Kidney (tissue), 14 donors: ENCODE results near the gene INPP5K. TPM values are rescaled to one million over a fixed set of nuclear protein-coding genes. Genes with fewer than 3 reads are reported as not detected.
A peak's percentile ranks its signal among the peaks of the same experiment; 100 is the strongest.

Experiments used
- DNase-seq, 5 donors: peaks; one replicate each; pipeline ENCODE4 v3.0.0-alpha.2; 2013 to 2020
- FAIRE-seq: peaks from 2 replicates; lab custom pipeline; 2012; peaks lifted over from hg19 to GRCh38; lab: Jason Lieb, UNC
- H3K27ac ChIP-seq, 2 donors: one replicate each; pipeline ENCODE4 v1.7.0; 2013; ENCODE audit warnings: low read depth in 2 of 2, low read length in 2 of 2, inconsistent platforms in 1 of 2
- H3K27me3 ChIP-seq: one replicate; pipeline ENCODE4 v1.7.1; 2013; ENCODE audit warnings: low read length, inconsistent platforms; ENCODE audit not compliant: control insufficient read depth, insufficient read depth
- H3K36me3 ChIP-seq, 3 donors: one replicate each; pipeline versions ENCODE4 v1.7.0 to v1.7.1; 2013; ENCODE audit warnings: low read length in 3 of 3, control low read depth in 1 of 3, inconsistent platforms in 1 of 3; ENCODE audit not compliant: insufficient read depth in 3 of 3, control insufficient read depth in 2 of 3
- H3K4me1 ChIP-seq, 3 donors: one replicate each; pipeline versions ENCODE4 v1.7.0 to v1.7.1; 2013; ENCODE audit warnings: low read length in 3 of 3, inconsistent platforms in 1 of 3, low read depth in 1 of 3; ENCODE audit not compliant: control insufficient read depth in 2 of 3, insufficient read depth in 2 of 3
- H3K4me3 ChIP-seq, 3 donors: one replicate each; pipeline versions ENCODE4 v1.7.0 to v1.8.1; 2013; ENCODE audit warnings: low read length in 3 of 3, control low read depth in 1 of 3, inconsistent platforms in 1 of 3
- H3K9ac ChIP-seq, 3 donors: one replicate each; pipeline versions ENCODE4 v1.7.0 to v1.7.1; 2013; ENCODE audit warnings: low read length in 3 of 3, control low read depth in 1 of 3, inconsistent platforms in 1 of 3
- H3K9me3 ChIP-seq, 3 donors: one replicate each; pipeline versions ENCODE4 v1.7.0 to v1.7.1; 2013; ENCODE audit warnings: low read length in 3 of 3, control low read depth in 1 of 3, inconsistent platforms in 1 of 3; ENCODE audit not compliant: control insufficient read depth in 2 of 3, insufficient read depth in 1 of 3
- intact Hi-C: fragments of 100-400 bp; cut with DNase I; formaldehyde crosslinking; loops from one replicate; pipeline ENCODE4 v1.11.1; 2022
- polyA plus RNA-seq: library from polyadenylated mRNA; stranded (reverse); fragments of 350-450 nt; fragmentation: Illumina TruSeq; extraction: RNeasy Lipid Tissue Mini Kit (QIAGEN cat#74804); gene quantifications from one replicate; pipeline ENCODE4 v1.2.3, GENCODE V29; 2014; ENCODE audit warnings: low read depth, low replicate concordance; ENCODE audit not compliant: insufficient read depth
- total RNA-seq: library from RNA; stranded (reverse); fragmentation: NEBNext Ultra II Directional; extraction: Animal tissue kit (Norgen Biotek cat#: 25700); gene quantifications from one replicate; pipeline ENCODE4 v1.2.1, GENCODE V29; 2021
- TF ChIP-seq, protein P1 (sequence below): IDR thresholded peaks from 3 replicates; pipeline ENCODE4 v1.5.1; 2012; ENCODE audit warnings: mild to moderate bottlenecking, moderate library complexity, borderline replicate concordance; ENCODE audit not compliant: insufficient read depth; ENCODE audit errors: extremely low read depth
- donor health status: control.
- donor health status: control.
- donor health status: control.
- donor health status: control.
- donor health status: control.
- donor health status: DM: yes; HTN: yes; CAD: no.
- donor health status: Normal renal cell carcinoma (clear cell type).

INPP5K gene
- total and polyA plus RNA-seq, 2 donors from 2014 or later: 36.1 to 46.2 TPM

DNA sequence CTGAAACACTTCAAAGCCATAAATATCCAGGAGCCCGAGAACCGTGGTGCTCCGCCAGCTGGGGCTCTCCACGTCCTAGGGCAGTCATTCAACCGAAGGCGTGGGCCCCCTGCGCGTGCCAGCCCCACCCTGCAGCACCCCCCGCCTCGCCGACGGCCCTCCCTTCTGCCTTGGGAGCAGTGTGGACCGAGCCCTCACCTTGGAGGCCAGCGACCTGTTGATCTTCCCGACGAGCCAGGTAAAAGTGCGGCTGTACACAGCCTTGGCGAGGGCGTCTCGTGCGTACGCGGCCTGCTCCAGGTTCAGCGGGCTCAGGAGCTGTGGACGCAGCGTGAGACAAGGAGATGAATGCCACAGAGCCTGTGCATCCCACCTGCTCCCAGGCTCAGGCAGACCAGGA lies 38.0 kb downstream of the INPP5K start:
- TF ChIP-seq, protein P1, sequence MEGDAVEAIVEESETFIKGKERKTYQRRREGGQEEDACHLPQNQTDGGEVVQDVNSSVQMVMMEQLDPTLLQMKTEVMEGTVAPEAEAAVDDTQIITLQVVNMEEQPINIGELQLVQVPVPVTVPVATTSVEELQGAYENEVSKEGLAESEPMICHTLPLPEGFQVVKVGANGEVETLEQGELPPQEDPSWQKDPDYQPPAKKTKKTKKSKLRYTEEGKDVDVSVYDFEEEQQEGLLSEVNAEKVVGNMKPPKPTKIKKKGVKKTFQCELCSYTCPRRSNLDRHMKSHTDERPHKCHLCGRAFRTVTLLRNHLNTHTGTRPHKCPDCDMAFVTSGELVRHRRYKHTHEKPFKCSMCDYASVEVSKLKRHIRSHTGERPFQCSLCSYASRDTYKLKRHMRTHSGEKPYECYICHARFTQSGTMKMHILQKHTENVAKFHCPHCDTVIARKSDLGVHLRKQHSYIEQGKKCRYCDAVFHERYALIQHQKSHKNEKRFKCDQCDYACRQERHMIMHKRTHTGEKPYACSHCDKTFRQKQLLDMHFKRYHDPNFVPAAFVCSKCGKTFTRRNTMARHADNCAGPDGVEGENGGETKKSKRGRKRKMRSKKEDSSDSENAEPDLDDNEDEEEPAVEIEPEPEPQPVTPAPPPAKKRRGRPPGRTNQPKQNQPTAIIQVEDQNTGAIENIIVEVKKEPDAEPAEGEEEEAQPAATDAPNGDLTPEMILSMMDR: no peak
- Histone ChIP-seq H3K27ac (no peak overlapping the region), H3K4me3 (no peak overlapping the region), H3K36me3 (peaks cover 3 to 38% (median 12%) of the 10 kb centered on the region in 3 donors), H3K9ac (no peak overlapping the region), H3K9me3 (no peaks in the 10 kb centered on the region), H3K27me3 (no peaks in the 10 kb centered on the region), H3K4me1 (peaks cover 0 to 6% (median 0%) of the 10 kb centered on the region in 3 donors)
- intact Hi-C loops: no loop called here
- DNase-seq (peak in 1 of 5 donors; percentile 18), FAIRE-seq (no peak)

GRCh38 chr17:1475321-1475854 lies 41.0 kb downstream of the INPP5K start:
- Histone ChIP-seq H3K4me3 (no peak overlapping the region), H3K36me3 (peaks cover 0 to 25% (median 3%) of the 10 kb centered on the region in 3 donors), H3K4me1 (no peaks in the 10 kb centered on the region), H3K27me3 (no peaks in the 10 kb centered on the region), H3K9ac (no peak overlapping the region), H3K27ac (peak overlapping the region in 1 of 2 donors; percentile 23), H3K9me3 (no peaks in the 10 kb centered on the region)
- DNase-seq (no peak), FAIRE-seq (no peak)
- TF ChIP-seq, protein P1: no peak
- intact Hi-C loops: no loop called here

- no peaks in the 10 kb centered on the region for H3K9me3 ChIP-seq
- no peaks in the 10 kb centered on the region for H3K27me3 ChIP-seq
- intact Hi-C loops: no loop called here
- no peak overlapping the region for H3K4me3 ChIP-seq
- no peaks in the 10 kb centered on the region for H3K4me1 ChIP-seq
- DNase-seq (peak; percentile 47 to 90 (median 73)), FAIRE-seq (no peak)
- TF ChIP-seq, protein P1: no peak
- no peak overlapping the region for H3K27ac ChIP-seq
- H3K9ac ChIP-seq: no peak overlapping the region
- H3K36me3 ChIP-seq: peaks cover 0 to 25% (median 2%) of the 10 kb centered on the region in 3 donors
Observed at GRCh38 chr17:1474402-1475189, 41.8 kb downstream of the INPP5K start.
